Glutamatergic neuron (in vitro differentiated cells): ENCODE data around the gene COMMD1. TPM values are rescaled to one million over a fixed set of nuclear protein-coding genes. Genes with fewer than 3 reads are reported as not detected.

Experiments used
- DNase-seq: peaks from one replicate; pipeline ENCODE4 v3.0.0; 2022
- H3K27ac Mint-ChIP-seq: one replicate; pipeline ENCODE4 v1.8.0; 2020; ENCODE audit warnings: mild to moderate bottlenecking, mixed read lengths, inconsistent platforms; ENCODE audit not compliant: unreplicated experiment
- H3K27me3 Mint-ChIP-seq: one replicate; pipeline ENCODE4 v1.8.0; 2020; ENCODE audit warnings: mild to moderate bottlenecking, moderate library complexity, mixed read lengths, inconsistent platforms; ENCODE audit not compliant: unreplicated experiment
- H3K36me3 Mint-ChIP-seq: one replicate; pipeline ENCODE4 v1.8.0; 2020; ENCODE audit warnings: mild to moderate bottlenecking, mixed read lengths, inconsistent platforms; ENCODE audit not compliant: unreplicated experiment
- H3K4me1 Mint-ChIP-seq: one replicate; pipeline ENCODE4 v1.8.0; 2020; ENCODE audit warnings: mild to moderate bottlenecking, low read depth, mixed read lengths, inconsistent platforms; ENCODE audit not compliant: unreplicated experiment
- H3K4me3 Mint-ChIP-seq: one replicate; pipeline ENCODE4 v1.8.0; 2020; ENCODE audit warnings: mild to moderate bottlenecking, mixed read lengths, inconsistent platforms; ENCODE audit not compliant: unreplicated experiment
- H3K9me3 Mint-ChIP-seq: one replicate; pipeline ENCODE4 v1.8.0; 2020; ENCODE audit warnings: mild to moderate bottlenecking, moderate library complexity, mixed read lengths, inconsistent platforms; ENCODE audit not compliant: unreplicated experiment
- CTCF ChIP-seq: fragments of 200-600 bp; sonication (generic); IDR thresholded peaks from one replicate; pipeline ENCODE4 v1.5.0; 2021; ENCODE audit not compliant: partially characterized antibody, unreplicated experiment
- total RNA-seq: library from RNA; stranded (reverse); fragmentation: NEBNext Ultra II Directional; extraction: Animal tissue kit (Norgen Biotek cat#: 25700); gene quantifications from one replicate; pipeline ENCODE4 v1.2.1, GENCODE V29; 2021; ENCODE audit not compliant: unreplicated experiment

Gene COMMD1
- total RNA-seq, 1 donor from 2014 or later: 48.2 TPM

- peaks cover 1% of the 10 kb centered on the region for H3K27me3 Mint-ChIP-seq
- H3K4me1 Mint-ChIP-seq: peaks cover 11% of the 10 kb centered on the region
- DNase-seq: no peak
- no peak overlapping the region for H3K4me3 Mint-ChIP-seq
- H3K36me3 Mint-ChIP-seq: no peaks in the 10 kb centered on the region
- H3K27ac Mint-ChIP-seq: no peak overlapping the region
- H3K9me3 Mint-ChIP-seq: no peaks in the 10 kb centered on the region
- no peak for TF ChIP-seq CTCF
Measured at GRCh38 chr2:62010632-62011256, 105.3 kb downstream of the COMMD1 start.

DNA sequence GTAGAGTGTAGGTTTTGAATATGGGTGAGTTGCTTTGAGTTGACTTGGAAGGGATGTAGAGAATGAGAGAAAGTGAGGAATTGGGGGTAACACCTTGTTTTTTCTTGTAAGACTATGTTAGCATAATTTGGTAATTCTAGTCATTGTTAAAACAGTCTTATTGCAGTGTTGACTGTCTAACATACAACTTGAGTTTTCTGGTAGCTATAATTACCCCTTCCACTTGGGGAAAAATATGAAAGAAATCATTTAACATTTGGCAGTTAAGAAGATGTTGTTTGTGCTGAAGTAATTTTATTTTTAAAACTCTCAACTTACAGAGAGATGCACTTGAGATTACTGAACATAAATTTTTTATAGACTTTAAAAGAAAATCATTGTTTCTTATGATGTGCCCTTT is 108.2 kb downstream of the COMMD1 start:
- H3K36me3 Mint-ChIP-seq: no peaks in the 10 kb centered on the region
- no peak for DNase-seq

GRCh38 chr2:62014102-62014501 is 108.6 kb downstream of the COMMD1 start:
- Mint-ChIP-seq H3K4me1 (peaks cover 11% of the 10 kb centered on the region), H3K9me3 (no peaks in the 10 kb centered on the region), H3K27ac (peak overlapping the region; percentile 40), H3K36me3 (no peaks in the 10 kb centered on the region), H3K4me3 (no peak overlapping the region), H3K27me3 (peaks cover 1% of the 10 kb centered on the region)
- no peak for TF ChIP-seq CTCF
- peak; percentile 33 for DNase-seq

More for the DNA sequence above, 108.2 kb downstream of the COMMD1 start:
- no peak overlapping the region for H3K4me3 Mint-ChIP-seq
- peaks cover 11% of the 10 kb centered on the region for H3K4me1 Mint-ChIP-seq
- TF ChIP-seq CTCF: no peak
- peaks cover 1% of the 10 kb centered on the region for H3K27me3 Mint-ChIP-seq
- H3K27ac Mint-ChIP-seq: no peak overlapping the region
- H3K9me3 Mint-ChIP-seq: no peaks in the 10 kb centered on the region

DNA sequence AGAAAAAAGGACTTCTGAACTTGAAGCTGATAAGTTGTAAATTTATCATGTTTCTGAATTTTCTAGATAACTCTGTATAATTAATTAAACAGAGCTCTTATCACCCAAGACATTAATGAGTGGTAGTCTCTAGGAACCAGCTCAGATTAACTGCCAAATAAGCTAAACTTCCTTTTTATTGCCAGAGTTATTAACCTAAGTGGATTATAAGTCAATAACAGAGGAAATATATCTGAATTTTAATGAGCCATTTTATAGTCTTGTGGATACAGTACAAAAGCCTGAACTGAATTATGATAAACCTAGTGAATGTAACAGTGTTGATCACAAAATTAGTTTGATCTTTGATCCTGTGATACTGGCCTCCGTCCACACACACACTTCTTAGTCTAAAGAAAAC is 111.5 kb downstream of the COMMD1 start:
- peaks cover 1% of the 10 kb centered on the region for H3K27me3 Mint-ChIP-seq
- H3K4me3 Mint-ChIP-seq: no peak overlapping the region
- no peaks in the 10 kb centered on the region for H3K36me3 Mint-ChIP-seq
- TF ChIP-seq CTCF: no peak
- H3K4me1 Mint-ChIP-seq: peaks cover 11% of the 10 kb centered on the region
- H3K9me3 Mint-ChIP-seq: no peaks in the 10 kb centered on the region
- no peak overlapping the region for H3K27ac Mint-ChIP-seq
- no peak for DNase-seq

DNA sequence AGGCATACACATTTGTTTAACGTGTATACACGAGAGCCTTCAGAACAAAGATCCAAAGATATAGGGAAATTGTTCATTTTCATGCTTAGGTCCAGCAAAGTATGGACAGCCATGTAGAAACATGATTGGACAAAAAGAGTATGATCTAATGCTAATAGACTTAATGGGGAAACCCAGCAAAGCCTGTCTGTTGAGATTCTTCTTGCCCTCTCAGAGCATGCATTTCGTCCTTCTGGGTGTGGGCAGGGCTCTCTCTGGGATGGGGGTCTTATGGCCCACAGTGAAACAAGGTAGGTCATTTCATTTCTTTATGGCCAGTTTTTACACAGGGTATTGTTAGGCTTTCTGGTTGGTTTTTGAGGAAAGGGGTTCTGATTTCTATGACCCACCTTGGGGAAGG is 124.4 kb downstream of the COMMD1 start:
- Mint-ChIP-seq H3K4me1 (peaks cover 2% of the 10 kb centered on the region), H3K27ac (no peak overlapping the region), H3K27me3 (no peaks in the 10 kb centered on the region), H3K36me3 (no peaks in the 10 kb centered on the region), H3K9me3 (no peaks in the 10 kb centered on the region), H3K4me3 (no peak overlapping the region)
- no peak for DNase-seq
- no peak for TF ChIP-seq CTCF
